ENCODE data around the gene ZNF625. TPM values are rescaled to one million over a fixed set of nuclear protein-coding genes. Genes with fewer than 3 reads are reported as not detected.

Gene ZNF625
- 7.9 and 14.5 TPM in 2 replicates for total RNA-seq

GRCh38 chr19:12156223-12157058 lies at the start of gene ZNF625:
Gene ZNF625, minus strand, starts transcription at chr19:12156734. Its CDS starts 176 bp downstream, at chr19:12156558.

GRCh38 chr19:12162882-12163806 lies 6.6 kb upstream of the ZNF625 start, which contains the start of gene ZNF136:
Gene ZNF136, plus strand, starts transcription at chr19:12163096. Its CDS starts 108 bp downstream, at chr19:12163204.

GRCh38 chr19:12139885-12140544 lies 16.5 kb downstream of the ZNF625 start, which contains the start of gene ZNF20:
Gene ZNF20, minus strand, starts transcription at chr19:12140350. Its CDS starts 168 bp downstream, at chr19:12140182.

Other genes with a start within 250 kb of the ZNF625 start
- gene ZNF700, start 231.6 kb downstream of the ZNF625 start, total RNA-seq = 7.3 and 15.6 TPM in 2 replicates
- gene ZNF763, start 191.7 kb downstream of the ZNF625 start, total RNA-seq = 2.2 and 2.8 TPM in 2 replicates
- 6.0 and 6.1 TPM in 2 replicates for gene ZNF433, start 121.1 kb downstream of the ZNF625 start, total RNA-seq
- gene ZNF878, start 103.8 kb downstream of the ZNF625 start, total RNA-seq = 0.29 TPM in 1 of 2 replicates, not detected in the other
- gene ZNF844, start 92.0 kb downstream of the ZNF625 start, total RNA-seq = 11.6 and 12.1 TPM in 2 replicates
- gene ZNF20, start 16.4 kb downstream of the ZNF625 start, total RNA-seq = 6.5 and 10.2 TPM in 2 replicates
- gene ZNF136, start 6.4 kb upstream of the ZNF625 start, total RNA-seq = 6.4 and 6.8 TPM in 2 replicates
- gene ZNF44, start 138.1 kb upstream of the ZNF625 start, total RNA-seq = 10.4 and 14.0 TPM in 2 replicates
- gene ZNF563, start 176.9 kb upstream of the ZNF625 start, total RNA-seq = 4.1 and 4.8 TPM in 2 replicates
- 3.5 and 3.9 TPM in 2 replicates for gene ZNF442, start 208.9 kb upstream of the ZNF625 start, total RNA-seq
- gene ZNF799, start 244.5 kb upstream of the ZNF625 start, total RNA-seq = 1.5 and 3.1 TPM in 2 replicates